ENCODE measurements around the gene LYSMD2. TPM values are rescaled to one million over a fixed set of nuclear protein-coding genes. Genes with fewer than 3 reads are reported as not detected.

LYSMD2 gene
- total RNA-seq, 1 donor from 2014 or later: not detected

DNA sequence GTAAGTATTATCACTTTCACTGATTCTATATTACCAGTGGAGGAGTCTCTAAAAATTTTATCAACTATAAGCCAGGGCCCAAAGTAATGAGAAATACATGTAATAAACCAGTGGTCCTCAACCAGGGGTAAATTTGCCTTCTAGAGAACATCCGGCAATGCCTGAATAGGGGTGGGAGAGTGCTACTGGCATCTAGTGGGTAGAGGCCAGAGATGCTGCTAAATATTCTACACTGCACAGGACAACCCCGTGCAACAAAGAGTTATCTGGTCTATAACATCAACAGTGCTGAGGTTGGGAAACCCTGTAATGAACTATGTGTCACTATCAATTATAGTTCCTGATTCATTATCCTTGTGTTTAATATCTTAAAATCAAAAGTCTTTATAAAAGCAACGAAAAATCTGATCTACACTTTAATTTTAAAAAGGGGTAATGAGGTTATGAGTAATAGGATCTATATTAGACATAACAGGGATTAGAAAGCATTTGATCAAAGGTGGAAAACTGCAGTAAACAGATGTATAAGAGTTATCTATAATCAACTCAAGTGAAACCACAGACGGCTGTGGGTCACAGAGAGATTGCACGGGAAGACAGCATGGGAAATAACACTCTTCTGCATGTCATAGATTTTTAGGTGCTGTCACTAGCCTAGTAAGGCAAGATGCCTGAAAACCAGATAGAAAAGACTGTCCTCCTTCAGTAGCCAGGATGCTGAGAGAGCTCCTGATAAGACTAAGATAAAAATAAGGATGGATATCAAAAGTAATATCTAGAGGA is 2.0 kb downstream of the LYSMD2 start:
- Histone ChIP-seq H3K27ac (no peak overlapping the region), H3K4me3 (no peak overlapping the region), H3K9ac (no peak overlapping the region), H3K27me3 (peaks cover 62% of the 10 kb centered on the region), H3K9me3 (ENCODE audit: low read depth) (no peaks in the 10 kb centered on the region), H4K20me1 (ENCODE audit: low read depth) (peaks cover 14% of the 10 kb centered on the region), H3K79me2 (ENCODE audit: low read depth) (no peaks in the 10 kb centered on the region), H3F3A (ENCODE audit: low read depth) (peaks cover 18% of the 10 kb centered on the region), H2AFZ (replicated peaks) (no peak overlapping the region), H3K4me1 (peaks cover 5% of the 10 kb centered on the region), H3K4me2 (no peak overlapping the region), H3K36me3 (no peaks in the 10 kb centered on the region)
- TF ChIP-seq, protein P1, sequence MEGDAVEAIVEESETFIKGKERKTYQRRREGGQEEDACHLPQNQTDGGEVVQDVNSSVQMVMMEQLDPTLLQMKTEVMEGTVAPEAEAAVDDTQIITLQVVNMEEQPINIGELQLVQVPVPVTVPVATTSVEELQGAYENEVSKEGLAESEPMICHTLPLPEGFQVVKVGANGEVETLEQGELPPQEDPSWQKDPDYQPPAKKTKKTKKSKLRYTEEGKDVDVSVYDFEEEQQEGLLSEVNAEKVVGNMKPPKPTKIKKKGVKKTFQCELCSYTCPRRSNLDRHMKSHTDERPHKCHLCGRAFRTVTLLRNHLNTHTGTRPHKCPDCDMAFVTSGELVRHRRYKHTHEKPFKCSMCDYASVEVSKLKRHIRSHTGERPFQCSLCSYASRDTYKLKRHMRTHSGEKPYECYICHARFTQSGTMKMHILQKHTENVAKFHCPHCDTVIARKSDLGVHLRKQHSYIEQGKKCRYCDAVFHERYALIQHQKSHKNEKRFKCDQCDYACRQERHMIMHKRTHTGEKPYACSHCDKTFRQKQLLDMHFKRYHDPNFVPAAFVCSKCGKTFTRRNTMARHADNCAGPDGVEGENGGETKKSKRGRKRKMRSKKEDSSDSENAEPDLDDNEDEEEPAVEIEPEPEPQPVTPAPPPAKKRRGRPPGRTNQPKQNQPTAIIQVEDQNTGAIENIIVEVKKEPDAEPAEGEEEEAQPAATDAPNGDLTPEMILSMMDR (IDR thresholded peaks at IDR 0.05): peak; percentile 10
- TF ChIP-seq EZH2phosphoT487 (IDR thresholded peaks at IDR 0.05): no peak
- no peaks in the 10 kb centered on the region for H3K36me3 Mint-ChIP-seq
- no peak for DNase-seq (ENCODE audit: low spot score)
- no peak overlapping the region for H3K27ac Mint-ChIP-seq
- H3K27me3 Mint-ChIP-seq (ENCODE audit: insufficient read depth, low read depth): peaks cover 10% of the 10 kb centered on the region
- H3K4me3 Mint-ChIP-seq: no peak overlapping the region
- H3K4me1 Mint-ChIP-seq: peaks cover 40% of the 10 kb centered on the region
- no peaks in the 10 kb centered on the region for H3K9me3 Mint-ChIP-seq

GRCh38 chr15:51732646-51733045 is 4.8 kb downstream of the LYSMD2 start:
- Mint-ChIP-seq H3K27me3 (ENCODE audit: insufficient read depth, low read depth) (peaks cover 10% of the 10 kb centered on the region), H3K36me3 (no peaks in the 10 kb centered on the region), H3K27ac (no peak overlapping the region), H3K4me3 (no peak overlapping the region), H3K4me1 (peaks cover 35% of the 10 kb centered on the region), H3K9me3 (no peaks in the 10 kb centered on the region)
- H3K9ac ChIP-seq: no peak overlapping the region
- peaks cover 35% of the 10 kb centered on the region for H3K27me3 ChIP-seq
- H3K4me2 ChIP-seq: no peak overlapping the region
- TF ChIP-seq EZH2 (IDR thresholded peaks at IDR 0.05) (no peak), EZH2phosphoT487 (IDR thresholded peaks at IDR 0.05) (no peak)
- TF ChIP-seq, protein P1 (IDR thresholded peaks at IDR 0.05): no peak
- no peak for DNase-seq (ENCODE audit: low spot score)
- peaks cover 4% of the 10 kb centered on the region for H4K20me1 ChIP-seq (ENCODE audit: low read depth)
- H3K4me3 ChIP-seq: no peak overlapping the region
- H3K36me3 ChIP-seq: no peaks in the 10 kb centered on the region
- H3F3A ChIP-seq (ENCODE audit: low read depth): no peaks in the 10 kb centered on the region
- H3K4me1 ChIP-seq: peaks cover 5% of the 10 kb centered on the region
- H2AFZ ChIP-seq (replicated peaks): no peak overlapping the region
- H3K79me2 ChIP-seq (ENCODE audit: low read depth): no peaks in the 10 kb centered on the region
- no peaks in the 10 kb centered on the region for H3K9me3 ChIP-seq (ENCODE audit: low read depth)
- no peak overlapping the region for H3K27ac ChIP-seq

DNA sequence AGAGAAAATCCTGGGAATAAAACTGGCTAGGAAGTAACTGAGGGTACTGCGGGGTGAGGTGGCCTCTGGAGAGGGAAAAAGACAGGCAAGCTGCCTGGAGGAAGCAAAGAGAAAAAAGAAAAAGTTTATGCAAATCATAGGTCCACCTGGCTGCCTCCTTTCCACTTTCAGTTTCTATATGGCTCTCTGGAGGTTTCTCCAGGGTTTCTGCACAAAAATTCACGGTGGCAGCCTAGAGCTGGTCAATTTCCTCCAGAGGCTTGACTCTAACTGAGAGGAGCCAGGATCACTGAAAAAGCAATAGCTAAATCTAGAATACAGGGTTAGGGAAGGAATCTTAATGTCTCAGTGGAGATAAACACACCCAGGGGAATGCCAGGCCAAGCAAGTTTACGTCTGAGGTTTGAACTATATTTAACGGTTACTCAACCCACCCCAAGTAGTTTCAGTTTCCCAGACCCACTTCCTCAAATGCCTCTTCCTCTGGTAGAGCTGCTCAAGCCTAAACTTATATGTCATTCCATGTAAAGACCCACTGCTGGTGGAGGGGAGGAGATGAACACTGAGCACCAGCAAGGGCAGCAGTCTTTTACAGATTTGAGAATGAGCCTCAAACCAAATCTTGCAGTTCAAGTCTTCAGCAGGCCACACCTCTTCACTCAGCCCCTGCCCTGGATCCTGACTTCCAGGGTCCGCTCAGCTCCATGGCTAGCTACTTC is 5.7 kb downstream of the LYSMD2 start:
- Histone ChIP-seq H3K9ac (no peak overlapping the region), H3K4me3 (no peak overlapping the region), H3K9me3 (ENCODE audit: low read depth) (no peaks in the 10 kb centered on the region), H3K27ac (no peak overlapping the region), H3F3A (ENCODE audit: low read depth) (no peaks in the 10 kb centered on the region), H2AFZ (replicated peaks) (no peak overlapping the region), H3K4me2 (no peak overlapping the region), H4K20me1 (ENCODE audit: low read depth) (peaks cover 2% of the 10 kb centered on the region), H3K4me1 (peaks cover 1% of the 10 kb centered on the region), H3K27me3 (peaks cover 25% of the 10 kb centered on the region), H3K36me3 (no peaks in the 10 kb centered on the region), H3K79me2 (ENCODE audit: low read depth) (no peaks in the 10 kb centered on the region)
- Mint-ChIP-seq H3K27ac (no peak overlapping the region), H3K27me3 (ENCODE audit: insufficient read depth, low read depth) (peaks cover 9% of the 10 kb centered on the region), H3K9me3 (no peaks in the 10 kb centered on the region), H3K4me3 (no peak overlapping the region), H3K36me3 (no peaks in the 10 kb centered on the region), H3K4me1 (peaks cover 42% of the 10 kb centered on the region)
- no peak for TF ChIP-seq EZH2 (IDR thresholded peaks at IDR 0.05)
- TF ChIP-seq EZH2phosphoT487 (IDR thresholded peaks at IDR 0.05): no peak
- TF ChIP-seq, protein P1 (IDR thresholded peaks at IDR 0.05): no peak
- DNase-seq (ENCODE audit: low spot score): no peak

Measured in neural progenitor cell (in vitro differentiated cells).